ENCODE measurements around the gene MOSMO. TPM values are rescaled to one million over a fixed set of nuclear protein-coding genes. Genes with fewer than 3 reads are reported as not detected.

Gene MOSMO
- total and polyA plus RNA-seq, 2 donors (not counting 3 experiments of a cell fraction or from before 2014, with no cell fraction given) = 15.9 to 22.0 TPM

- H3K4me3 ChIP-seq (replicated peaks in 1 of 3; ENCODE audit: insufficient read depth in 1 of 3, low read depth in 1 of 3, low read length in 3 of 3) = no peak overlapping the region
- no peak overlapping the region for H3K27ac ChIP-seq (ENCODE audit: insufficient read depth, low read depth, low read length)
- no peak overlapping the region for H3K4me2 ChIP-seq (ENCODE audit: insufficient read depth, low read length)
- no peaks in the 10 kb centered on the region for H3K27me3 ChIP-seq (ENCODE audit: control insufficient read depth in 2 of 2, insufficient read depth in 2 of 2, low read length in 2 of 2)
- no peaks in the 10 kb centered on the region for H3K9me1 ChIP-seq (replicated peaks; ENCODE audit: control insufficient read depth, extremely low read depth, insufficient read depth, low read length)
- dilution Hi-C loops (cut with MboI; ENCODE audit: extremely low pct_ligation_motif_present, low sequenced_read_pairs) (no loop called here), intact Hi-C loops (cut with micrococcal nuclease) (no loop called here)
- H3K9ac ChIP-seq (replicated peaks; ENCODE audit: extremely low read depth, insufficient read depth, low read length) = no peak overlapping the region
- H4K20me1 ChIP-seq (replicated peaks; ENCODE audit: control insufficient read depth, extremely low read depth, insufficient read depth, low read length) = no peaks in the 10 kb centered on the region
- ChIA-PET POLR2A (no interaction called here), CTCF (interaction anchor here (0.9 to 27.0 kb wide), 3 partner anchors 21 to 75 kb away, joined by 3 to 994 read pairs (median 3); no protein-coding TSS in a partner anchor)
- FAIRE-seq (no peak), DNase-seq (ENCODE audit: low read depth, low spot score) (no peak)
- H3K4me1 ChIP-seq (ENCODE audit: control insufficient read depth, extremely low read depth, insufficient read depth, low read length) = peaks cover 16% of the 10 kb centered on the region
- no peaks in the 10 kb centered on the region for H3K9me3 ChIP-seq (replicated peaks; ENCODE audit: control insufficient read depth, insufficient read depth, low read length)
- no peak for TF ChIP-seq MYC (IDR thresholded peaks at IDR 0.05; ENCODE audit: low read depth, low read length)
- TF ChIP-seq JUN (IDR thresholded peaks at IDR 0.05; ENCODE audit: borderline replicate concordance, insufficient read depth, insufficient read length, low read depth) = no peak
- no peak for TF ChIP-seq POLR2AphosphoS5 (IDR thresholded peaks at IDR 0.05; ENCODE audit: insufficient read depth, low read depth, low read length)
- no peak for TF ChIP-seq CTCF (IDR thresholded peaks at IDR 0.05; ENCODE audit: extremely low read depth in 1 of 2, insufficient read depth in 1 of 2, low read depth in 1 of 2, low read length in 2 of 2)
- no peak for TF ChIP-seq EZH2 (IDR thresholded peaks at IDR 0.05; ENCODE audit: borderline replicate concordance, low read depth, low read length, severe bottlenecking)
- TF ChIP-seq GATA2 (IDR thresholded peaks at IDR 0.05; ENCODE audit: insufficient read depth, insufficient read length, low read depth, low read length) = no peak
- TF ChIP-seq MAX (IDR thresholded peaks at IDR 0.05; ENCODE audit: insufficient read depth, insufficient read length) = no peak
- TF ChIP-seq FOS (IDR thresholded peaks at IDR 0.05; ENCODE audit: borderline replicate concordance, insufficient read depth, low read length) = no peak
- no peak for TF ChIP-seq POLR2A (IDR thresholded peaks at IDR 0.05; ENCODE audit: low read depth, low read length)
- no TSS peak for BruUV-seq (replicated peaks)
- H3K36me3 ChIP-seq (ENCODE audit: control insufficient read depth in 2 of 2, extremely low read depth in 1 of 2, insufficient read depth in 2 of 2, low read length in 2 of 2) = no peaks in the 10 kb centered on the region
- no peak overlapping the region for H2AFZ ChIP-seq (ENCODE audit: low read depth, low read length)
- H3K79me2 ChIP-seq (ENCODE audit: control insufficient read depth, insufficient read depth, low read length) = peaks cover 1% of the 10 kb centered on the region
Measured at GRCh38 chr16:22003195-22003594, 4.7 kb upstream of the MOSMO start.

Data from endothelial cell of umbilical vein (primary cell).